SK-N-SH treated with all-trans-retinoic acid at 6 μM for 48 hours (cell line): ENCODE data around the gene MLANA.

ENCODE experiments used
- ATAC-seq: fragments of 200-7000 bp; cut with Tn5 transposase; 3 replicates; pipeline ENCODE4 v1.9.1; 2020; ENCODE audit warnings: mild to moderate bottlenecking, moderate library complexity
- ARNTL ChIP-seq: fragments of 450-650 bp; formaldehyde crosslinking; IDR thresholded peaks from 2 replicates; pipeline ENCODE4 v1.5.0; 2020; ENCODE audit warnings: low read depth, mild to moderate bottlenecking, moderate library complexity, borderline replicate concordance
- GLIS3 ChIP-seq: fragments of 250-450 bp; sonication (Bioruptor Pico); IDR thresholded peaks from 2 replicates; pipeline ENCODE4 v1.5.0; 2020; ENCODE audit warnings: mild to moderate bottlenecking, moderate library complexity
- ISL1 ChIP-seq: fragments of 250-450 bp; sonication (Bioruptor Pico); IDR thresholded peaks from 2 replicates; pipeline ENCODE4 v2.1.2; 2022; ENCODE audit warnings: mild to moderate bottlenecking, moderate library complexity
- PPARA ChIP-seq: fragments of 250-450 bp; sonication (Bioruptor Pico); IDR thresholded peaks from 2 replicates; pipeline ENCODE4 v1.5.0; 2020; ENCODE audit warnings: mild to moderate bottlenecking, borderline replicate concordance
- RARB ChIP-seq: fragments of 250-450 bp; sonication (Bioruptor Pico); IDR thresholded peaks from 2 replicates; pipeline ENCODE4 v1.8.0; 2021; ENCODE audit warnings: mild to moderate bottlenecking, moderate library complexity
- SNAI2 ChIP-seq: fragments of 250-450 bp; sonication (Bioruptor Pico); IDR thresholded peaks from 2 replicates; pipeline ENCODE4 v1.5.0; 2020; ENCODE audit warnings: mild to moderate bottlenecking, moderate library complexity
- TOX ChIP-seq: fragments of 250-450 bp; sonication (Bioruptor Pico); IDR thresholded peaks from 2 replicates; pipeline ENCODE4 v1.8.0; 2021; ENCODE audit warnings: mild to moderate bottlenecking, moderate library complexity, borderline replicate concordance
- ZC3H10 ChIP-seq: fragments of 250-450 bp; sonication (Bioruptor Pico); IDR thresholded peaks from 2 replicates; pipeline ENCODE4 v1.5.1; 2021; ENCODE audit warnings: mild to moderate bottlenecking, moderate library complexity
- ZFP3 ChIP-seq: fragments of 250-450 bp; sonication (Bioruptor Pico); IDR thresholded peaks from 2 replicates; pipeline ENCODE4 v1.5.0; 2020; ENCODE audit warnings: mild to moderate bottlenecking, moderate library complexity
- ZFP30 ChIP-seq: fragments of 450-650 bp; formaldehyde crosslinking; IDR thresholded peaks from 2 replicates; pipeline ENCODE4 v1.5.0; 2022; ENCODE audit warnings: mild to moderate bottlenecking, moderate library complexity
- ZNF565 ChIP-seq: fragments of 450-650 bp; formaldehyde crosslinking; conservative IDR thresholded peaks from 2 replicates; pipeline ENCODE4 v1.5.0; 2020; ENCODE audit warnings: low read depth, mild to moderate bottlenecking, moderate library complexity
- ZNF70 ChIP-seq: fragments of 450-650 bp; formaldehyde crosslinking; IDR thresholded peaks from 2 replicates; pipeline ENCODE4 v1.5.0; 2020; ENCODE audit warnings: mild to moderate bottlenecking, moderate library complexity
- ZNF8 ChIP-seq: fragments of 450-650 bp; formaldehyde crosslinking; IDR thresholded peaks from 2 replicates; pipeline ENCODE4 v1.5.0; 2020; ENCODE audit warnings: mild to moderate bottlenecking, moderate library complexity
- TF ChIP-seq, protein P1 (sequence below): fragments of 250-450 bp; sonication (Bioruptor Pico); IDR thresholded peaks from 2 replicates; pipeline ENCODE4 v1.8.0; 2021; ENCODE audit warnings: low read depth, mild to moderate bottlenecking, moderate library complexity, borderline replicate concordance
- TF ChIP-seq, protein P2 (sequence below): fragments of 250-450 bp; sonication (Bioruptor Pico); IDR thresholded peaks from 2 replicates; pipeline ENCODE4 v1.5.1; 2021; ENCODE audit warnings: mild to moderate bottlenecking, moderate library complexity
- TF ChIP-seq, protein P3 (sequence below): fragments of 250-450 bp; sonication (Bioruptor Pico); IDR thresholded peaks from 2 replicates; pipeline ENCODE4 v1.5.0; 2020; ENCODE audit warnings: mild to moderate bottlenecking, moderate library complexity
- TF ChIP-seq, protein P4 (sequence below): fragments of 250-450 bp; sonication (Bioruptor Pico); IDR thresholded peaks from 2 replicates; pipeline ENCODE4 v1.5.1; 2020; ENCODE audit warnings: low read depth, mild to moderate bottlenecking, moderate library complexity
- TF ChIP-seq, protein P5 (sequence below): fragments of 250-450 bp; sonication (Bioruptor Pico); IDR thresholded peaks from 2 replicates; pipeline ENCODE4 v1.8.0; 2020; ENCODE audit warnings: mild to moderate bottlenecking, moderate library complexity, borderline replicate concordance

MLANA gene

DNA sequence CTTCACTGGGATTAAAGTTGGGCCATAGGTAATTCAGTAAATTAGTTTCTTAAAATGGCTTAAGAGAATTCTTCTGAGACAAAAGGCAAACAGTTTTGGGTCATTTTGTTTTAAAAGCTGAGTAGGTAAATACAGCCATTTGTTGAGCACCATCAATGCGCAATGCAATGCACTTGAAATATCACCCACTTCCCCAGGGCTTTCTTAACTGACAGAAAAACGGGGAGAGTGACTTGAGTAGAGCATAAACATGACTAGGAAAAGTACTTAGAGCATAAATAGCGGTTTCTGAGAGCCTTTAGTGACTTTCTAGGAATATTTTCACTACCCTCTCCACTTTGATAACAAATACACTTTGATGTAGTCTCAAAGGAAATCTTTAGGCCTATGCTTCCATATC is 27.2 kb downstream of the MLANA start:
- TF ChIP-seq, protein P1, sequence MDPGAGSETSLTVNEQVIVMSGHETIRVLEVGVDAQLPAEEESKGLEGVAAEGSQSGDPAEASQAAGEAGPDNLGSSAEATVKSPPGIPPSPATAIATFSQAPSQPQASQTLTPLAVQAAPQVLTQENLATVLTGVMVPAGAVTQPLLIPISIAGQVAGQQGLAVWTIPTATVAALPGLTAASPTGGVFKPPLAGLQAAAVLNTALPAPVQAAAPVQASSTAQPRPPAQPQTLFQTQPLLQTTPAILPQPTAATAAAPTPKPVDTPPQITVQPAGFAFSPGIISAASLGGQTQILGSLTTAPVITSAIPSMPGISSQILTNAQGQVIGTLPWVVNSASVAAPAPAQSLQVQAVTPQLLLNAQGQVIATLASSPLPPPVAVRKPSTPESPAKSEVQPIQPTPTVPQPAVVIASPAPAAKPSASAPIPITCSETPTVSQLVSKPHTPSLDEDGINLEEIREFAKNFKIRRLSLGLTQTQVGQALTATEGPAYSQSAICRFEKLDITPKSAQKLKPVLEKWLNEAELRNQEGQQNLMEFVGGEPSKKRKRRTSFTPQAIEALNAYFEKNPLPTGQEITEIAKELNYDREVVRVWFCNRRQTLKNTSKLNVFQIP (CRISPR knock-in tag) = no peak
- TF ChIP-seq ZNF70 (CRISPR knock-in tag) = no peak
- no peak for TF ChIP-seq ARNTL (CRISPR knock-in tag)
- no peak for TF ChIP-seq ZFP3 (CRISPR knock-in tag)

DNA sequence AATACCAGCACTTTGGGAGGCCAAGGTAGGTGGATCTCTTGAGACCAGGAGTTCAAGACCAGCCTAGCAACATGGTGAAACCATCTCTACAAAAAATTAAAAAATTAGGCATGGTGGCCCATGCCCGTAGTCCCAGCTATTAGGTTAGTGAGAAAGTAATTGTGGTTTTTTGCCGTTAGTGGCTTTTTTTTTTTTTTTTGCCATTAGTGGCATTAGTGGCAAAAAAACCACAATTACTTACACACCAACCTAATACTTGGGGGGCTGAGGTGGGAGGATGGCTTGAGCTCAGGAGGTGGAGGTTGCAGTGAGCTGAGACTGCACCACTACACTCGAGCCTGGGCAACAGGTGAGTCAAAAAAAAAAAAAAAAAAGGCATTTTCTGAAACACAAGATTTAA is 27.8 kb downstream of the MLANA start:
- no peak for TF ChIP-seq ZNF8 (CRISPR knock-in tag)
- no peak for TF ChIP-seq TOX (CRISPR knock-in tag)
- no peak for TF ChIP-seq ZFP3 (CRISPR knock-in tag)
- TF ChIP-seq SNAI2 (CRISPR knock-in tag) = no peak
- TF ChIP-seq PPARA (CRISPR knock-in tag) = no peak
- TF ChIP-seq ZFP30 = no peak
- TF ChIP-seq, protein P2, sequence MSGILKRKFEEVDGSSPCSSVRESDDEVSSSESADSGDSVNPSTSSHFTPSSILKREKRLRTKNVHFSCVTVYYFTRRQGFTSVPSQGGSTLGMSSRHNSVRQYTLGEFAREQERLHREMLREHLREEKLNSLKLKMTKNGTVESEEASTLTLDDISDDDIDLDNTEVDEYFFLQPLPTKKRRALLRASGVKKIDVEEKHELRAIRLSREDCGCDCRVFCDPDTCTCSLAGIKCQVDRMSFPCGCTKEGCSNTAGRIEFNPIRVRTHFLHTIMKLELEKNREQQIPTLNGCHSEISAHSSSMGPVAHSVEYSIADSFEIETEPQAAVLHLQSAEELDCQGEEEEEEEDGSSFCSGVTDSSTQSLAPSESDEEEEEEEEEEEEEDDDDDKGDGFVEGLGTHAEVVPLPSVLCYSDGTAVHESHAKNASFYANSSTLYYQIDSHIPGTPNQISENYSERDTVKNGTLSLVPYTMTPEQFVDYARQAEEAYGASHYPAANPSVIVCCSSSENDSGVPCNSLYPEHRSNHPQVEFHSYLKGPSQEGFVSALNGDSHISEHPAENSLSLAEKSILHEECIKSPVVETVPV = no peak
- TF ChIP-seq, protein P3, sequence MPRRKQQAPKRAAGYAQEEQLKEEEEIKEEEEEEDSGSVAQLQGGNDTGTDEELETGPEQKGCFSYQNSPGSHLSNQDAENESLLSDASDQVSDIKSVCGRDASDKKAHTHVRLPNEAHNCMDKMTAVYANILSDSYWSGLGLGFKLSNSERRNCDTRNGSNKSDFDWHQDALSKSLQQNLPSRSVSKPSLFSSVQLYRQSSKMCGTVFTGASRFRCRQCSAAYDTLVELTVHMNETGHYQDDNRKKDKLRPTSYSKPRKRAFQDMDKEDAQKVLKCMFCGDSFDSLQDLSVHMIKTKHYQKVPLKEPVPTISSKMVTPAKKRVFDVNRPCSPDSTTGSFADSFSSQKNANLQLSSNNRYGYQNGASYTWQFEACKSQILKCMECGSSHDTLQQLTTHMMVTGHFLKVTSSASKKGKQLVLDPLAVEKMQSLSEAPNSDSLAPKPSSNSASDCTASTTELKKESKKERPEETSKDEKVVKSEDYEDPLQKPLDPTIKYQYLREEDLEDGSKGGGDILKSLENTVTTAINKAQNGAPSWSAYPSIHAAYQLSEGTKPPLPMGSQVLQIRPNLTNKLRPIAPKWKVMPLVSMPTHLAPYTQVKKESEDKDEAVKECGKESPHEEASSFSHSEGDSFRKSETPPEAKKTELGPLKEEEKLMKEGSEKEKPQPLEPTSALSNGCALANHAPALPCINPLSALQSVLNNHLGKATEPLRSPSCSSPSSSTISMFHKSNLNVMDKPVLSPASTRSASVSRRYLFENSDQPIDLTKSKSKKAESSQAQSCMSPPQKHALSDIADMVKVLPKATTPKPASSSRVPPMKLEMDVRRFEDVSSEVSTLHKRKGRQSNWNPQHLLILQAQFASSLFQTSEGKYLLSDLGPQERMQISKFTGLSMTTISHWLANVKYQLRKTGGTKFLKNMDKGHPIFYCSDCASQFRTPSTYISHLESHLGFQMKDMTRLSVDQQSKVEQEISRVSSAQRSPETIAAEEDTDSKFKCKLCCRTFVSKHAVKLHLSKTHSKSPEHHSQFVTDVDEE (CRISPR knock-in tag) = no peak
- TF ChIP-seq GLIS3 (CRISPR knock-in tag) = no peak
- TF ChIP-seq, protein P4, sequence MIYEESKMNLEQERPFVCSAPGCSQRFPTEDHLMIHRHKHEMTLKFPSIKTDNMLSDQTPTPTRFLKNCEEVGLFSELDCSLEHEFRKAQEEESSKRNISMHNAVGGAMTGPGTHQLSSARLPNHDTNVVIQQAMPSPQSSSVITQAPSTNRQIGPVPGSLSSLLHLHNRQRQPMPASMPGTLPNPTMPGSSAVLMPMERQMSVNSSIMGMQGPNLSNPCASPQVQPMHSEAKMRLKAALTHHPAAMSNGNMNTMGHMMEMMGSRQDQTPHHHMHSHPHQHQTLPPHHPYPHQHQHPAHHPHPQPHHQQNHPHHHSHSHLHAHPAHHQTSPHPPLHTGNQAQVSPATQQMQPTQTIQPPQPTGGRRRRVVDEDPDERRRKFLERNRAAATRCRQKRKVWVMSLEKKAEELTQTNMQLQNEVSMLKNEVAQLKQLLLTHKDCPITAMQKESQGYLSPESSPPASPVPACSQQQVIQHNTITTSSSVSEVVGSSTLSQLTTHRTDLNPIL (CRISPR knock-in tag) = no peak
- no peak for TF ChIP-seq ZC3H10 (CRISPR knock-in tag)
- TF ChIP-seq, protein P1 (CRISPR knock-in tag) = no peak
- no peak for TF ChIP-seq ISL1 (CRISPR knock-in tag)
- TF ChIP-seq RARB (CRISPR knock-in tag) = no peak
- no peak for ATAC-seq

More for the DNA sequence above, 27.2 kb downstream of the MLANA start:
- no peak for ATAC-seq

DNA sequence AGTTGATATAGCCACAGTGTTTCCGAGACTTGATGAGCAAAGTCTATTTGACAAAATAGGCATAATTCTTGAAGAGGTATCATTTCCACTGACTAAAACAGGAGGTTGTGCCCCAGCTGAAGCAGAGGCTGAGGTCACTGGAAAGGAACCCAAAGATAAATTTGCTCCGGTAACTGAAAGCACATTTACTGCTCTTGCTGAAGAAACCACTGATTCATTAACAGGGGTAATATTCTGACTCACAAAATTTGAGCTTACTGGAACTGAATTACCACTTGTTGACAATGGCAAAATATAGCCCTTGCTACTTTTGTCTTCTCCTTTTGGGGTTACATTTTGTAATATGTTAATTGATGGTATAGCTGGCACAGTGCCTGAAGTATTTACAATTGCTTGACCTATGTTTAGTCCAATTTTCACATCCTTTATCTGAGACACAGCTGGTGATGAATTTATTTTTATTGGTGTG is 30.2 kb downstream of the MLANA start:
- no peak for TF ChIP-seq ZNF70 (CRISPR knock-in tag)
- no peak for TF ChIP-seq ZNF565 (CRISPR knock-in tag)
- TF ChIP-seq ZFP30 = no peak
- TF ChIP-seq RARB (CRISPR knock-in tag) = no peak
- TF ChIP-seq, protein P5, sequence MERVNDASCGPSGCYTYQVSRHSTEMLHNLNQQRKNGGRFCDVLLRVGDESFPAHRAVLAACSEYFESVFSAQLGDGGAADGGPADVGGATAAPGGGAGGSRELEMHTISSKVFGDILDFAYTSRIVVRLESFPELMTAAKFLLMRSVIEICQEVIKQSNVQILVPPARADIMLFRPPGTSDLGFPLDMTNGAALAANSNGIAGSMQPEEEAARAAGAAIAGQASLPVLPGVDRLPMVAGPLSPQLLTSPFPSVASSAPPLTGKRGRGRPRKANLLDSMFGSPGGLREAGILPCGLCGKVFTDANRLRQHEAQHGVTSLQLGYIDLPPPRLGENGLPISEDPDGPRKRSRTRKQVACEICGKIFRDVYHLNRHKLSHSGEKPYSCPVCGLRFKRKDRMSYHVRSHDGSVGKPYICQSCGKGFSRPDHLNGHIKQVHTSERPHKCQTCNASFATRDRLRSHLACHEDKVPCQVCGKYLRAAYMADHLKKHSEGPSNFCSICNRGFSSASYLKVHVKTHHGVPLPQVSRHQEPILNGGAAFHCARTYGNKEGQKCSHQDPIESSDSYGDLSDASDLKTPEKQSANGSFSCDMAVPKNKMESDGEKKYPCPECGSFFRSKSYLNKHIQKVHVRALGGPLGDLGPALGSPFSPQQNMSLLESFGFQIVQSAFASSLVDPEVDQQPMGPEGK = no peak
- TF ChIP-seq ISL1 (CRISPR knock-in tag) = no peak
- TF ChIP-seq SNAI2 (CRISPR knock-in tag) = no peak
- no peak for TF ChIP-seq ARNTL (CRISPR knock-in tag)
- TF ChIP-seq, protein P4 (CRISPR knock-in tag) = no peak
- no peak for TF ChIP-seq ZNF8 (CRISPR knock-in tag)
- TF ChIP-seq, all 23 proteins: peak for 0
- ATAC-seq = no peak
